ENCODE results near the gene NHP2.
A peak's percentile ranks its signal among the peaks of the same experiment; 100 is the strongest.

The NHP2 gene

DNA sequence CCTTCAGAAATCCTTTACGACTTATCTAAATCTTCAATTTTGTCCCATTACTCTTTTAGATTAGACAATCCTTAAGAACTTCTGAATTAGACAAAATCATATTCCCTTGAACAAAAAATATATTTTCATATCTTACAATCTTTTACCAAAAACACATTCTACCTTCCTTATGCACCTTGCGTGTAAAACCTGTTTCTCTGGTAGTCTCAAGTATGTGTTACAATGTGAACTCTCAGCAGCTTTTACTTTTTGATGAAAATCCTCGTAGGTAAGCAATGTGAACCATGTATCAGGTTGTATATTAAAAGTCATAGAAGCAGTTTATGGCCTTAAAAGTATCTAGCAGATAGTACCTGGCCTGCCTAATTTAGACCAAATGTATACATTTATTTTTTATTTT lies 20.8 kb upstream of the NHP2 start:
- no peak for DNase-seq (ENCODE audit: low spot score)

GRCh38 chr5:178170455-178170854 lies 16.8 kb upstream of the NHP2 start:
- no peak for DNase-seq (ENCODE audit: low spot score)

- no peak for DNase-seq (ENCODE audit: low spot score)
Observed at GRCh38 chr5:178165581-178165980, 11.9 kb upstream of the NHP2 start.

- DNase-seq (ENCODE audit: low spot score), result peak; percentile 79
Observed at GRCh38 chr5:178163772-178164735, 10.4 kb upstream of the NHP2 start.

DNA sequence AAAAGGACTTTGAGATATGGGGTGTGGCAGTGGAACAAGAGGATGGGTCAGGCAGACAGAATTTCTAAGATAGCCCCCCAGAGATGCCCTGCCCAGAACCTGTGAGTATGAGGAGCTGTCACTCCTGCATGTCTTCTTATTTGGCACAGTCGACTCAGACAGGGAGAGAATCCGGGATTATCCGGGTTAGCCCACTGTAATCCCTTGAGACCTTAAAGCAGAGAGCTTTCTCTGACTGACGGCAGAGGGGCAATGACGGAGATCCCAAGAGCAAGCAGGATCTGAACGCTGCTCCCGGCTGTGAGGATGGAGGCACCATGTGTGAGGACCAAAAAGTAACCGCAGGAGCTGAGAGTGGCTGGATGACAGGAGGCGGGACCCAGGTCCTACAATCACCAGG lies 8.8 kb upstream of the NHP2 start:
- no peak for DNase-seq (ENCODE audit: low spot score)

DNA sequence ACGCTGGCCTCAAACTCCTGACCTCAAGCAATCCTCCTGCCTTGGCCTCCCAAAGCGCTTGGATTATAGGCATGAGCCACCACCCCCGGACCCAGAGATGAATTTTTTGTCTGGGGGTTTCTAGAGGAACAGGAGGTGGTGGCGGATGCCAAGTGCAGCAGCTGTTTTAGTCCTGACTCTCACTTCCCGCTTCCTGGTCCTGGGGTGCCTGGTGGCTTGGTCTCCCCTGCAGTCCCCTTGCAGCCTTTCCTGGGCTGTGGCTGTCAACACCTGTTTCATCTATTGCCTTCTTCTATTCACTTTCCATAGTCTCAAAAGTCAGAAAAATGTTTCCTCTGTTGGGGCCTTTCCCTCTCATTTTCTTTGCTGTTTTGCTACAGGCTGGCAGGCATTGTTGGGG lies 6.5 kb upstream of the NHP2 start:
- DNase-seq (ENCODE audit: low spot score), result no peak

DNA sequence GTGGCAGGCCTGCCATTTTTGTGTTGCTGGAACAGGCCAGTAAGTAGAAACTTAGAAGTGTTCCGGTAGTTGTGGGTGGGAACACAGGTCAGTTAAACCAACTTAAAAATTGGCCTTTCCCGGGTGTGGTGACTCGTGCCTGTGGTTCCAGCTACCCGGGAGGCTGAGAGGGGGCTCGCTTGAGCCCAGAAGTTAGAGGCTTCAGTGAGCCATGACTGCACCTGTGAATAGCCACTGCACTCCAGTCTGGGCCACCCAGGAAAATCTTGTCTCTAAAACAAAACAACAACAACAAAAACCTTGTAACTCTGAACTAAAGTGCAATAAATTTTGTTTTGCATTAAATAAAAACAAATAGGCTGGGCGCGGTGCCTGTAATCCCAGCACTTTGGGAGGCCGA lies 1.4 kb upstream of the NHP2 start:
- peak; percentile 26 for DNase-seq (ENCODE audit: low spot score)

DNA sequence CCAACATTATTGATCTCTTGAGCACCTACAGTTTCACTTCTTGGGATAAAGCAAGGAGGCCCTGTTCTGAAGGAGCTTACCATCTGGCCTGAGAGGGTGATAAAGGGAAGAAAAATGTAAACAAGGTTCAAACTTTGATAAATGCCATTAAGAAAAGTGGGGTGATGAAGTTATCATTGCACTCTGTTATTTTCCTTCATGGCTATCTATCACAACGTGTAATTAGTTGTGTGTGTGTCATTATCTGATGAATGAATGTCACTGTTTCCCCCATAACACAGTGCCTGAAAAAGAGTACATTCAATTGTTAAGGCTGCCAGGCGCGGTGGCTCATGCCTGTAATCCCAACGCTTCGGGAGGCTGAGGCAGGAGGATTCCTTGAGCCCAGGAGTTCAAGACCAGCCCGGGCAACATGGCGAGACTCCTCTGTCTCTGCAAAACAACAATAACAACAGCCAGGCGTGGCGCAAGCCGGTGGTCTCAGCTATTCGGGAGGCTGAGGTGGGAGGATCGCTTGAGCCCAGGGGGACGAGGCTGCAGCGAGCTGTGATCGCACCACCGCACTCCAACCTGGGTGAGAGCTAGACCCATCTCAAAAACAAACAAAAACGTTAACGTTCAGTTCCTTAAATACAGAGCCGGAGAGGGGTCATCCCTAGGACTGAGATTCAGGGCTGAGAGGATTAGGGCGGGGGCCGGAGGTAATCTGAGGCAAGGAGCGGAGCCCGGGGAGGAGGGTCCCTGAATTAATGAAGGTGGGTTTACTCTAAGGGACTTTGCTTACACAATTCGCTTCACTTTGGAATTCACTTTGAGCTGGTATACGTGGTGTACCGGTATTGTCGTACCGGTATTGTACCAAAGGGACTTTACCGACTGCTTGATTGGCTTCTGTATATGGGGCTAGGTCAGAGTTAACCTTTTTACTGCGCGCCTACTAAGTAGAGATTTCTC lies 917 bp downstream of the NHP2 start:
- DNase-seq (ENCODE audit: low spot score), result no peak

DNA sequence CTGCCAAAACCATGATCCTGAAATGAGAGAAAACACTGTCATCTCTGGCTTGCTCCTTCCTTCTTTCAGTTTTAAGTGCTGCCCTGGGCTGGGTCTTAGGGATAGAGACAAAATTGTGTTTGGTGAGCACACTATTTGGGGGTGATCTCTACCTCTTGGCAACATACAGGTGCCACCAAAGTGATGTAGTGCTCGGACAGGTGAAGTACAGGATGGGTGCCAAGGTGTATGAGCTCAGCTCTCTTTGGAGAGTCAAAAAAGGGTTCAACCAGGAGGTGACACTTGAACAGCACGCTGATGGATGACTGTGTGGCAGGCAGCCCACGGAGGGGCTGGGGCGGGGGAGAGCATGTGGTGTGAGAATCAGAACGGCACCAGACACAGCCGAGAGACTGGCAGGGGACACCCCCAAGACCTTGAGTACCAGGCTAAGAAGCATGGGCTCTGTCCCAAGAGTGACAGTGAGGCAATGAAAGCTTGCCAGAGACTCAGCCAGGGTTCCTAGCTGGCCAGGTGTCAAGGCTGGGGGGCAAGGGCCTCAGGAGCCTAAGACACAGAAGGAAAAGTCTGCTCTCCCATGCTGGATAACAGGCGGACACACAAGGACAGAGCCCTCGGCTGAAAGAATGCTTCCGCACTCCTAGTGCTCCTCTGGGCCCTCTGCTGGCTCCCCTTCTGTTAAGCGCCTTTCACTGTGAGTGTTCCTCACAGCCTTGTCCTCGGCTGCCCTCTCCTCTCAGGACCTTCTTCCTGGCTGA lies 2.5 kb downstream of the NHP2 start:
- DNase-seq (ENCODE audit: low spot score), result no peak

- no peak for DNase-seq (ENCODE audit: low spot score)
Observed at GRCh38 chr5:178149199-178149932, 4.3 kb downstream of the NHP2 start.

DNA sequence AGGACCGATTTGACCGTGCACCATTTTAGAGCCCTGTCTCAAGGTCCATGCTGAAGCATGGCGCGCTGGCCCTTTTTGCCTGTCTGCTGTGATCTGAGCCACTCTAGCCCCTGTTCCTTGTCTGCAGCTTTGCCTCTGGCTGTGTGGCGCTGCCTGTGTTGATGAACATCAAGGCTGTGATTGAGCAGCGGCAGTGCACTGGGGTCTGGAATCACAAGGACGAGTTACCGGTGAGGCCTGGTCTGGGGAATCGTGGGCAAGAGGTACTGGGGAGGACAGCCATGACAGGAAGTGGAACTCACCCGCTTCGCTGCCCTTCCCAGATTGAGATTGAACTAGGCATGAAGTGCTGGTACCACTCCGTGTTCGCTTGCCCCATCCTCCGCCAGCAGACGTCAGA lies 6.3 kb downstream of the NHP2 start:
- DNase-seq (ENCODE audit: low spot score), result no peak

- DNase-seq (ENCODE audit: low spot score), result peak; percentile 73
Observed at GRCh38 chr5:178145965-178146820, 7.5 kb downstream of the NHP2 start.

DNA sequence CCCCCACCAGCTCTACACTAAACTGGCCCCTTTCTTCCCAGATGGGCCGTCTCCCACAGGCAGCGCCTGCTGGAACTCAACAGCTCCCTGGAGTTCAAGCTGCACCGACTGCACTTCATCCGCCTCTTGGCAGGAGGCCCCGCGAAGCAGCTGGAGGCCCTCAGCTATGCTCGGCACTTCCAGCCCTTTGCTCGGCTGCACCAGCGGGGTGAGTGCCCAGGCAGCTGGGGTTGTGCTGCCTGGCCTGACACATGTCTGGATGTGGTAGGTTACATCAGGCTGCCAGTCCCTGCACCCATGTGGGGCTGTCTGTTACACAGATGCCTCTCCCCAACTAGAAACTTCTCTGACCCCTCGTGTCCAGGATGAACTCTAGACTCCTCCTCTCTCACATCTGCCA lies 9.8 kb downstream of the NHP2 start:
- DNase-seq (ENCODE audit: low spot score), result no peak

DNA sequence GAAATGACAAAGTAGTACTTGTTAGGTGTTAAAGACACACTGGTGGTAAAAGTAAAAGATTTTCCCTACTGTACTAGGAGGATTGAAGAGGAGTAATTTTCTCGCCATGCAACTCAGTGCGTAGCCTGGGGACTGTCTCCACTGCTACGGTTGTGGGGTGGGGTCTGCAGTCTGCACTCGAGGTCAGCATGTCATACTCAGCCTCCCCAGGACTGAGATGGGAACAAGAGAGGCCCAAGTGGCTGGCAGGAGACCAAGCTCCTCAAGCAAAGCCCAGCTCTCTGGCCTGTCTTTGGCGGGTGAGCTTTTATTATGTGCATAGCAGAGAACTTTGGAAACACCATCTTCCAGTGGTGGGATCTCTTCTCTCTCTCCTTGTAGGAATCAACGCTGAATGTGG lies 10.4 kb downstream of the NHP2 start:
- no peak for DNase-seq (ENCODE audit: low spot score)

- no peak for DNase-seq (ENCODE audit: low spot score)
Observed at GRCh38 chr5:178142642-178143041, 11.0 kb downstream of the NHP2 start.

DNA sequence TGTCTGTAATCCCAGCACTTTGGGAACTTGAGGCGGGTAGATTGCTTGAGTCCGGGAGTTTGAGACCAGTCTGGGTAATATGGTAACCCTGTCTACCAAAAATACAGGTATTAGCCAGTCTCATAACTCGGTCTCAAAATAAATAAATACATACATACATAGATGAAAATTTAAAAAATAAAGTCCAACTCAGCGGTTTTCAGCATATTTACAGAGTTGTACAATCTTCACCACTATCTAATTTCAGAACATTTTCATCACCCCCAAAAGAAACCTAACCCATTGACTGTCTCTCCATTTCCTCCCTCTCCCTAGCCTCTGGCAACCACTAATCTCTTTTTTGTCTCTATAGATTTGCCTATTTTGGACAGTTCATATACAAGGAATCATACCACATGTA lies 12.1 kb downstream of the NHP2 start:
- DNase-seq (ENCODE audit: low spot score), result no peak

GRCh38 chr5:178137991-178138390 lies 15.7 kb downstream of the NHP2 start:
- DNase-seq (ENCODE audit: low spot score), result no peak

- DNase-seq (ENCODE audit: low spot score), result no peak
Observed at GRCh38 chr5:178136990-178137389, 16.7 kb downstream of the NHP2 start.

DNA sequence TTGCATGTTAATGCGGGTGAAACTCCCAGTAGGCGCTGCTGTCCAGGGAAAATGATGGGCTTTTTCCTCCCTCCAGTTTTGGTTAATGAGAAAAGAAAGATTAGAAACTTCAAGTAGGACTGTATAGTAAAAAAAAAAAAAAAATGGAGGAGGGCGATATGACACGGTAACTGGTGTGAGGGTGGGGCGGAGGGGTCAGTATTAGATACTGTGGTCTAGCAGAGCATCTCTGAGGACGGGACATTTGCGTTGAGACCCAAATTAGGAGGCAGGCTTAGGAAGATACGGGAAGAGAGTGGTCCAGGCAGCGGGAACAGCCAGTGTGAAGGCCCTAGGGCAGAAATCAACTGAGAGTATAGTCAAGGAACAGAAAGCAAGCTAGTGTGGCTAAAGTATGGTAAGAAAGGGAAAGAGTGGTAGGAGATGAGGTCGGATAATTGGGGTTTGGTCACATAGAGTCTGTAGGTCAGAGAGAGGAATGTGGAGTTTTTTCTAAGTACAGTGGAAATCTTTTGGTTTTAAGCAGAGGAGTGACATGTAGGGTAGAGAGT lies 22.2 kb downstream of the NHP2 start:
- DNase-seq (ENCODE audit: low spot score), result no peak

Data from kidney tubule cell (primary cell).